K562 (cell line): ENCODE measurements around the gene PLCL1. TPM values are rescaled to one million over a fixed set of nuclear protein-coding genes. Genes with fewer than 3 reads are reported as not detected.
A peak's percentile ranks its signal among the peaks of the same experiment; 100 is the strongest.

ENCODE experiments used
- E2F6 ChIP-seq, 2 experiments: IDR thresholded peaks; 2 replicates each; pipeline ENCODE4 v1.6.1; 2011; ENCODE audit warnings: borderline replicate concordance in 1 of 2, control low read depth in 1 of 2, low read depth in 1 of 2, low read length in 1 of 2, mild to moderate bottlenecking in 1 of 2, mixed read lengths in 1 of 2, moderate library complexity in 1 of 2; ENCODE audit not compliant: insufficient read depth in 1 of 2, insufficient read length in 1 of 2, poor library complexity in 1 of 2, severe bottlenecking in 1 of 2; ENCODE audit errors: extremely low read depth in 1 of 2
- EP300 ChIP-seq: IDR thresholded peaks from 2 replicates; pipeline ENCODE4 v1.6.1; 2012; ENCODE audit warnings: low read length, improper control_type of control experiment
- ETS1 ChIP-seq: conservative IDR thresholded peaks from 2 replicates; pipeline ENCODE4 v1.6.1; 2011; ENCODE audit warnings: low read depth, mild to moderate bottlenecking, low read length; ENCODE audit not compliant: control insufficient read depth
- EZH2 ChIP-seq: IDR thresholded peaks from 2 replicates; pipeline ENCODE4 v1.6.1; 2012; ENCODE audit warnings: low read depth, mild to moderate bottlenecking, inconsistent platforms, low read length, borderline replicate concordance
- HES1 ChIP-seq: fragments of 450-650 bp; IDR thresholded peaks from 2 replicates; pipeline ENCODE4 v1.6.1; 2016; ENCODE audit warnings: low read depth, mild to moderate bottlenecking, moderate library complexity
- MBD2 ChIP-seq: sonication (generic); IDR thresholded peaks from 2 replicates; pipeline ENCODE4 v1.6.1; 2016; ENCODE audit warnings: low read depth, borderline replicate concordance
- PML ChIP-seq: IDR thresholded peaks from 2 replicates; pipeline ENCODE4 v1.6.1; 2012; ENCODE audit warnings: low read length, inconsistent platforms
- USF1 ChIP-seq: sonication (generic); formaldehyde crosslinking; IDR thresholded peaks from 2 replicates; pipeline ENCODE4 v1.9.0; 2022; ENCODE audit warnings: mild to moderate bottlenecking, missing genetic modification reagents
- polyA plus RNA-seq, 8 experiments: library from polyadenylated mRNA; depleted of rRNA in 4 of 8; stranded (reverse) in 5 of 8; unstranded in 3 of 8; fragments of >200 nt; fragmentation: Nextera tagmentation in 2 of 8; fragmentation: Illumina TruSeq in 1 of 8; extraction: Ambion mirVana in 2 of 8; extraction: Trizol in 1 of 8; gene quantifications; 2 replicates each; pipeline versions ENCODE4 v1.2.1 to v1.2.3, GENCODE V29; 2011 to 2014; ENCODE audit warnings: inconsistent platforms in 1 of 8, missing spikeins in 1 of 8
- total RNA-seq, 7 experiments: library from RNA; depleted of rRNA in 6 of 7; stranded (reverse); fragments of >200 nt in 6 of 7; fragmentation: Illumina TruSeq in 2 of 7; extraction: Trizol in 2 of 7; gene quantifications; 2 replicates each; pipeline versions ENCODE4 v1.2.1 to v1.2.3, GENCODE V29; 2011 to 2021; ENCODE audit warnings: low replicate concordance in 1 of 7
- TF ChIP-seq, protein P1 (sequence below), 2 experiments: fragments of 450-650 bp; IDR thresholded peaks; 2 replicates each; pipeline ENCODE4 v1.6.1; 2016; ENCODE audit warnings: mild to moderate bottlenecking in 2 of 2, borderline replicate concordance in 1 of 2, low read depth in 1 of 2, moderate library complexity in 1 of 2

PLCL1 gene
- total and polyA plus RNA-seq, 9 of the 15 experiments (the other 6 are each of a cell fraction or from before 2014, with no cell fraction given), result 2.0 to 17.7 (median 8.6) TPM

- peak; percentile 100 for TF ChIP-seq EP300
- no peak for TF ChIP-seq ETS1
- TF ChIP-seq, protein P1, sequence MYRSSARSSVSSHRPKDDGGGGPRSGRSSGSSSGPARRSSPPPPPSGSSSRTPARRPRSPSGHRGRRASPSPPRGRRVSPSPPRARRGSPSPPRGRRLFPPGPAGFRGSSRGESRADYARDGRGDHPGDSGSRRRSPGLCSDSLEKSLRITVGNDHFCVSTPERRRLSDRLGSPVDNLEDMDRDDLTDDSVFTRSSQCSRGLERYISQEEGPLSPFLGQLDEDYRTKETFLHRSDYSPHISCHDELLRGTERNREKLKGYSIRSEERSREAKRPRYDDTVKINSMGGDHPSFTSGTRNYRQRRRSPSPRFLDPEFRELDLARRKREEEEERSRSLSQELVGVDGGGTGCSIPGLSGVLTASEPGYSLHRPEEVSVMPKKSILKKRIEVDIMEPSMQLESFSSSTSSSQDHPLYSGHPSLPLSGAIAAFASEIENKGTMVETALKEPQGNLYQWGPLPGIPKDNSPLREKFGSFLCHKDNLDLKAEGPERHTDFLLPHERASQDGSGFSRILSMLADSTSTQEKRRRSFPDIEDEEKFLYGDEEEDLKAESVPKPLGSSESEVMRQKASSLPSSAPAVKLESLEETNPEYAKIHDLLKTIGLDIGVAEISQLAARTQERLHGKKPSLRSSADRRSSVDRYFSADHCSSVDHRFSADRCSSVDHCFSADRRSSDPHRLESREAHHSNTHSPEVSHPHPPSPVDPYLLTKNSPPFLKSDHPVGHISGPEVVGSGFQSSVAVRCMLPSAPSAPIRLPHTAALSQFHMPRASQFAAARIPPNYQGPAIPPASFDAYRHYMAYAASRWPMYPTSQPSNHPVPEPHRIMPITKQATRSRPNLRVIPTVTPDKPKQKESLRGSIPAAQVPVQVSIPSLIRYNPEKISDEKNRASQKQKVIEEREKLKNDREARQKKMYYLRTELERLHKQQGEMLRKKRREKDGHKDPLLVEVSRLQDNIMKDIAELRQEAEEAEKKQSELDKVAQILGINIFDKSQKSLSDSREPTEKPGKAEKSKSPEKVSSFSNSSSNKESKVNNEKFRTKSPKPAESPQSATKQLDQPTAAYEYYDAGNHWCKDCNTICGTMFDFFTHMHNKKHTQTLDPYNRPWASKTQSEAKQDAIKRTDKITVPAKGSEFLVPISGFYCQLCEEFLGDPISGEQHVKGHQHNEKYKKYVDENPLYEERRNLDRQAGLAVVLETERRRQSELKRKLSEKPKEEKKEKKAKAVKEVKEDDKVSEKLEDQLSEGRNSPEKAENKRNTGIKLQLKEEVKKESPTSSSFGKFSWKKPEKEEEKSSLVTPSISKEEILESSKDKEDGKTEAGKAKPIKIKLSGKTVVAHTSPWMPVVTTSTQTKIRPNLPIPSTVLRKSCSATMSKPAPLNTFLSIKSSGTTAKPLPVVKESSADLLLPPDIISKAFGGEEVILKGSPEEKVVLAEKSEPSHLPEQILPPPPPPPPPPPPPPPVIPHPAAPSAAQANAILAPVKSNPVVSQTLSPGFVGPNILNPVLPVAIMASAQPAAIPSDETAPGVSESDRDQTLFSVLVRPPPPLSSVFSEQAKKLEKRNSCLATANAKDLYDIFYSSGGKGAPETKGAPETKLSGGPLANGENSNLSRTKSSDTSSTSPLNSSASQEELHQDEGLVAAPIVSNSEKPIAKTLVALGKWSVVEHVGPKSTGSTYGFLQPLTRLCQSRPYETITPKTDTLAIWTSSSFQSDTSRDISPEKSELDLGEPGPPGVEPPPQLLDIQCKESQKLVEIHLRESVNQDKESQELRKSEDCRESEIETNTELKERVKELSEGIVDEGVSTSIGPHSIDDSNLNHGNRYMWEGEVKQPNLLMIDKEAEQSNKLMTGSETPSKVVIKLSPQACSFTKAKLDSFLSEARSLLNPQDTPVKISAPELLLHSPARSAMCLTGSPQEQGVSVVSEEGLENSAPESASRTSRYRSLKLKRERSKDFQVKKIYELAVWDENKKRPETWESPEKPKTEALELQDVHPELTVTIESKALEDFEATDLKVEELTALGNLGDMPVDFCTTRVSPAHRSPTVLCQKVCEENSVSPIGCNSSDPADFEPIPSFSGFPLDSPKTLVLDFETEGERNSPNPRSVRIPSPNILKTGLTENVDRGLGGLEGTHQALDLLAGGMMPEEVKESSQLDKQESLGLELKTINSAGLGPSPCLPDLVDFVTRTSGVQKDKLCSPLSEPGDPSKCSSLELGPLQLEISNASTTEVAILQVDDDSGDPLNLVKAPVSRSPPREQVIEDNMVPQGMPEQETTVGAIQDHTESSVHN (IDR thresholded peaks at IDR 0.05; ENCODE audit: borderline replicate concordance in 1 of 2, low read depth in 1 of 2), result peak in 1 of 2 experiments; percentile 80; a peak in 2 of 4 replicates
- TF ChIP-seq MBD2, result peak; percentile 86
- TF ChIP-seq HES1, result peak; percentile 65; the same call in 1 of the 2 replicates
- TF ChIP-seq EZH2, result no peak
- TF ChIP-seq PML, result peak; percentile 92
- no peak for TF ChIP-seq USF1 (CRISPR knock-in tag)
- TF ChIP-seq E2F6 (IDR thresholded peaks at IDR 0.05; ENCODE audit: borderline replicate concordance in 1 of 2, extremely low read depth in 1 of 2, insufficient read depth in 1 of 2, insufficient read length in 1 of 2, low read depth in 1 of 2, low read length in 1 of 2, poor library complexity in 1 of 2, severe bottlenecking in 1 of 2), result peak in 1 of 2 experiments; percentile 23
Observed at GRCh38 chr2:197929008-197929885, 124.9 kb downstream of the PLCL1 start (continued).
